Hepatocyte (in vitro differentiated cells): ENCODE measurements around the gene TSSC4. TPM values are rescaled to one million over a fixed set of nuclear protein-coding genes. Genes with fewer than 3 reads are reported as not detected.

Experiments used
- DNase-seq: peaks from one replicate; pipeline ENCODE4 v3.0.0-alpha.2; 2016; ENCODE audit warnings: low spot score
- H2AFZ ChIP-seq: fragments of 200-600 bp; sonication (generic); 2 replicates; pipeline ENCODE4 v1.6.0; 2016; ENCODE audit warnings: antibody characterized with exemption, mild to moderate bottlenecking
- H3K27ac ChIP-seq: fragments of 200-600 bp; sonication (generic); 2 replicates; pipeline ENCODE4 v1.5.1; 2016; ENCODE audit warnings: mild to moderate bottlenecking
- H3K27me3 ChIP-seq: fragments of 200-600 bp; sonication (generic); 2 replicates; pipeline ENCODE4 v1.6.1; 2016
- H3K36me3 ChIP-seq: fragments of 200-600 bp; sonication (generic); replicated peaks from 2 replicates; pipeline ENCODE4 v1.5.1; 2016; ENCODE audit warnings: low read depth; ENCODE audit not compliant: insufficient read depth
- H3K4me1 ChIP-seq: fragments of 200-600 bp; sonication (generic); 2 replicates; pipeline ENCODE4 v1.5.1; 2016; ENCODE audit warnings: mild to moderate bottlenecking, moderate library complexity; ENCODE audit not compliant: insufficient read depth
- H3K4me2 ChIP-seq: fragments of 200-600 bp; sonication (generic); 2 replicates; pipeline ENCODE4 v1.6.0; 2016
- H3K4me3 ChIP-seq: fragments of 200-600 bp; sonication (generic); 2 replicates; pipeline ENCODE4 v1.5.1; 2016; ENCODE audit warnings: mild to moderate bottlenecking
- H3K79me2 ChIP-seq: fragments of 200-600 bp; sonication (generic); 2 replicates; pipeline ENCODE4 v1.6.0; 2017; ENCODE audit warnings: mild to moderate bottlenecking
- H3K9me2 ChIP-seq: fragments of 200-600 bp; sonication (generic); replicated peaks from 2 replicates; pipeline ENCODE4 v1.6.0; 2017; ENCODE audit warnings: mild to moderate bottlenecking; ENCODE audit not compliant: insufficient read depth
- H3K9me3 ChIP-seq: fragments of 200-600 bp; sonication (generic); 2 replicates; pipeline ENCODE4 v1.5.1; 2016; ENCODE audit warnings: low read depth, mild to moderate bottlenecking
- H4K20me1 ChIP-seq: fragments of 200-600 bp; sonication (generic); 2 replicates; pipeline ENCODE4 v1.6.0; 2016; ENCODE audit warnings: mild to moderate bottlenecking; ENCODE audit not compliant: insufficient read depth, poor library complexity, severe bottlenecking
- CTCF ChIP-seq: fragments of 200-600 bp; sonication (generic); IDR thresholded peaks from 2 replicates; pipeline ENCODE4 v1.5.1; 2016; ENCODE audit warnings: antibody characterized with exemption, mild to moderate bottlenecking; ENCODE audit not compliant: poor library complexity
- EZH2 ChIP-seq: fragments of 200-600 bp; sonication (generic); IDR thresholded peaks from 2 replicates; pipeline ENCODE4 v1.6.1; 2016; ENCODE audit warnings: antibody characterized with exemption, mild to moderate bottlenecking, borderline replicate concordance
- EZH2phosphoT487 ChIP-seq: fragments of 200-600 bp; sonication (generic); IDR thresholded peaks from one replicate; pipeline ENCODE4 v1.6.1; 2018; ENCODE audit warnings: antibody characterized with exemption, mild to moderate bottlenecking, low read depth, moderate library complexity; ENCODE audit not compliant: unreplicated experiment, severe bottlenecking
- WGBS: methylation state at CpG from one replicate; pipeline ENCODE4 v1.1.6; 2016; ENCODE audit warnings: low lambda C conversion rate; ENCODE audit errors: missing lambda C conversion rate; 5-methylcytosine and 5-hydroxymethylcytosine counted together
- polyA plus RNA-seq: library from polyadenylated mRNA; unstranded; fragments of >200 nt; fragmentation: Nextera tagmentation; extraction: Ambion mirVana; gene quantifications from 2 replicates; pipeline ENCODE4 v1.2.1, GENCODE V29; 2016
- total RNA-seq: library from RNA; depleted of rRNA; stranded (reverse); fragments of >200 nt; gene quantifications from 2 replicates; pipeline ENCODE4 v1.2.3, GENCODE V29; 2014

The TSSC4 gene
- total and polyA plus RNA-seq, 2 experiments from 2014 or later: 33.8 to 68.5 TPM

- no peak overlapping the region for H3K4me2 ChIP-seq
- H4K20me1 ChIP-seq: peaks cover 32% of the 10 kb centered on the region
- H3K9me2 ChIP-seq: no peaks in the 10 kb centered on the region
- no peaks in the 10 kb centered on the region for H3K36me3 ChIP-seq
- peaks cover 19% of the 10 kb centered on the region for H3K79me2 ChIP-seq
- H3K4me1 ChIP-seq: peaks cover 11% of the 10 kb centered on the region
- H3K9me3 ChIP-seq: no peaks in the 10 kb centered on the region
- no peak for DNase-seq
- no peak overlapping the region for H3K27ac ChIP-seq
- 94% methylated on average over 15 of the region's 26 CpGs for WGBS
- no peak for TF ChIP-seq CTCF
- TF ChIP-seq EZH2: no peak
- TF ChIP-seq EZH2phosphoT487: no peak
- no peak overlapping the region for H3K4me3 ChIP-seq
- H3K27me3 ChIP-seq: no peaks in the 10 kb centered on the region
- H2AFZ ChIP-seq: no peak overlapping the region
Measured at GRCh38 chr11:2395211-2395730, 5.3 kb upstream of the TSSC4 start.

GRCh38 chr11:2395856-2396255 is 4.7 kb upstream of the TSSC4 start:
- TF ChIP-seq CTCF (no peak), EZH2 (no peak), EZH2phosphoT487 (no peak)
- Histone ChIP-seq H3K4me2 (no peak overlapping the region), H3K9me2 (no peaks in the 10 kb centered on the region), H3K4me3 (no peak overlapping the region), H3K4me1 (peaks cover 11% of the 10 kb centered on the region), H3K79me2 (peaks cover 14% of the 10 kb centered on the region), H3K9me3 (no peaks in the 10 kb centered on the region), H4K20me1 (peaks cover 26% of the 10 kb centered on the region), H2AFZ (no peak overlapping the region), H3K27me3 (no peaks in the 10 kb centered on the region), H3K36me3 (no peaks in the 10 kb centered on the region), H3K27ac (no peak overlapping the region)
- WGBS: 97% methylated on average over 8 of the region's 17 CpGs
- no peak for DNase-seq

- no peaks in the 10 kb centered on the region for H3K9me3 ChIP-seq
- H3K36me3 ChIP-seq: no peaks in the 10 kb centered on the region
- WGBS: 98% methylated on average over 25 of the region's 26 CpGs
- H3K79me2 ChIP-seq: peaks cover 14% of the 10 kb centered on the region
- H3K27ac ChIP-seq: no peak overlapping the region
- no peak for DNase-seq
- no peaks in the 10 kb centered on the region for H3K27me3 ChIP-seq
- H4K20me1 ChIP-seq: peaks cover 20% of the 10 kb centered on the region
- no peak overlapping the region for H3K4me3 ChIP-seq
- no peak overlapping the region for H3K4me2 ChIP-seq
- TF ChIP-seq EZH2phosphoT487: no peak
- no peak for TF ChIP-seq EZH2
- no peak for TF ChIP-seq CTCF
- H2AFZ ChIP-seq: no peak overlapping the region
- peaks cover 11% of the 10 kb centered on the region for H3K4me1 ChIP-seq
- no peaks in the 10 kb centered on the region for H3K9me2 ChIP-seq
Measured at GRCh38 chr11:2396471-2396870, 4.1 kb upstream of the TSSC4 start.

- Histone ChIP-seq H3K27ac (no peak overlapping the region), H3K4me2 (no peak overlapping the region), H2AFZ (no peak overlapping the region), H3K36me3 (no peaks in the 10 kb centered on the region), H3K27me3 (no peaks in the 10 kb centered on the region), H3K4me3 (no peak overlapping the region), H4K20me1 (peaks cover 14% of the 10 kb centered on the region), H3K9me3 (no peaks in the 10 kb centered on the region), H3K79me2 (peaks cover 19% of the 10 kb centered on the region), H3K4me1 (peaks cover 17% of the 10 kb centered on the region), H3K9me2 (no peaks in the 10 kb centered on the region)
- TF ChIP-seq EZH2 (no peak), EZH2phosphoT487 (no peak)
- DNase-seq: no peak
- 96% methylated on average over 12 of the region's 12 CpGs for WGBS
Measured at GRCh38 chr11:2397005-2397404, 3.5 kb upstream of the TSSC4 start.
